GM19035 (cell line): ENCODE measurements around the gene ANKRD35.
"Not testable (repeated sequence)": the region's sequence is repeated elsewhere in the genome, so short reads cannot be mapped to it uniquely, and the experiment has no call there.

Experiments used
- ATAC-seq: cut with Tn5 transposase; IDR thresholded peaks from one replicate; pipeline ENCODE4 v1.9.1; 2021; ENCODE audit not compliant: unreplicated experiment

ANKRD35 gene

DNA sequence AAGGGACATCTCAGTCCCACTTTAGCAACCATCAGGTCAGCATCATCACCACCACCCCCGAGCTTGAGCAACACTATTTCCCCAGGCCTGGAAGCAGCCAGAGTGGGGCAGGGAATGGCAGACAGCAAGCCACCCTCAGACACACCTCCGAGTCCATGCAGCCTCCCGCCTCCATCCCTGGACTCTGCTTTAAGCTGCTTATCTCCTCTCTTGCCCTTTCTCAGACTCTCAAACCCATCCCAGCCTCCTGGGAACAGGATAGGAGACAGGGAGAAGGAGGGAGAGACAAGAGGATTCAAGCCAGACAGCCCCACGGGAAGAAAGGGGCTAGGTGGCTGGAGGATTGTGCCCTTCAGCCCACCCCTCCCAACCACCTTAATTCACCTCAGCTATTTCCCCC, 28.5 kb downstream of the ANKRD35 start:
- ATAC-seq = no peak

- no peak for ATAC-seq
Observed at GRCh38 chr1:145855426-145855948, 30.2 kb downstream of the ANKRD35 start.

DNA sequence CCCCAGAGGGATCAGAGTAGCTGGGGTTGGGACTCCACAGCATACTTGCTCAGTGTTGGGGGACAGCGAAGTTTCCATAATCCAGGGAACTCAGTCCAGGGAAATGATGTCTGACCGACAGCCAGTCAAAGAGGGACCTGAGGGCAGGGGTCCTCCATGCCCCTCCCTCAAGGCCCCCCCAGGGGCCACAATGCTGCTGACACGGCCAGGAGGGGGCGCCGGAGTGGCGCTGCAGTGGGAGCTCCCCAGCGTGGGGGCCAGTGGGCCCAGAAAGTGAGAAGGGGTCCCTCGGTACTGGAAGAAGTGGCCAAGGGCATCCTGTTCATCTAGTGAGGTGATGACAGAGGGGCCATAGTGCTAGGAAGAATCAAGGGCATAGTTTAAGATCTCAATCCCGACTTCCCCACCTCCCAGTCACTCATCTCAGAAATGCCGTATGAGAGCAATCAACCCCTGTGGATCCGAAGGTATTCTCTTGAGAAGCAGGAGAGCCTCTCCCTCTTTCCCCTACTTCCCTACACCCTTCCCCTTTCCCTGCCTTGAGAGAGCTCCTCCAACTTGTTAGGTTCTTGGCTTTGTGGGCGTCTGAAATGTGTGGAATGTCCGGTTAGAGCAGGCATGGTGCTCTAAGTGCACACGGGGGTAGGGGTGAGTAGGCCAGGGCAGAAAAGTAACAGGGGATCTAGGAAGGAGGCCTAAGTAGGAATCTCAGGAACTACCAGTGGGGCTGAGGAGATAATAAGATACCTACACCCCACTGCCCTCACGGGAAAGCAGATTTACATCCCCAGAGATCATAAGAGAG, 36.1 kb downstream of the ANKRD35 start:
- no peak for ATAC-seq

DNA sequence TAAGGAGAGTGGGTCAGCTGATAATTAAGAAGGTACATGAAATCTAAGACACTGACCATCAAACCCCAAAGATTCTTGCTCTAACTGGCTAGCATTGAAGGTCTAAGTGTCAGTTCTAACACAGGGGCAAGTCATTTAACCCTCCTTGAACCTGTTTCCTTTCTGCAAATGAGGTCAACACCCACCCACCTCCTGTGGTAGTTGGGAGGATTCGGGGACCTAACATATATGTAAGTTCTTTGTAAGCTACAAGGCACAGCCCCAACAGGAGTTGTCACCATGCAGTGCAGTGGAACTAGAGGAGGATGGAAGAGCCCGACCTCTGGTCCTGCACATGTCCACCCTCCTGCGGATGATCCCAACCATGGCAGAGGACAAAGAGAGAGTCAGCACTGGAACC, 37.8 kb downstream of the ANKRD35 start:
- no peak for ATAC-seq

- ATAC-seq = peak; percentile 41
Observed at GRCh38 chr1:145846201-145846612, 39.5 kb downstream of the ANKRD35 start.

GRCh38 chr1:145845514-145846161, 40.0 kb downstream of the ANKRD35 start, which contains the start of gene NUDT17:
NUDT17 (plus strand) TSS chr1:145845630; CDS start chr1:145845641, 11 bp downstream.
- peak; percentile 55 for ATAC-seq

GRCh38 chr1:145845144-145845513, 40.5 kb downstream of the ANKRD35 start:
- ATAC-seq = peak; percentile 49

GRCh38 chr1:145843031-145843430, 42.6 kb downstream of the ANKRD35 start:
- ATAC-seq = no peak

GRCh38 chr1:145837656-145838055, 48.0 kb downstream of the ANKRD35 start:
- no peak for ATAC-seq

DNA sequence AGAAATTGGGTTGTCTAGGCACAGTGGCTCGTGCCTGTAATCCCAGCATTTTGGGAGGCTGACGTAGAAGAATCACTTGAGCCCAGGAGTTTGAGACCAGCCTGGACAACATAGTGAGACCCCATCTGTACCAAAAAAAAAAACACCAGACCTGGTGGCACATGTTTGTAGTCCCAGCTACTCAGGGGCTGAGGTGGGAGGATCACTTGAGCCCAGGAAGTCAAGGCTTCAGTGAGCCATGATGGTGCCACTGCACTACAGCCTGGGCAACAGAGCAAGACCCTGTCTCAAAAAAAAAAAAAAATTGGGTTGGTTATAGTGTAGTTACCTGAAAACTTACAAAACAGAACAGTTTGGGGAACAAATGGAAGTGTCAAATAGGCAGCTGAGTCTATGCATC, 54.9 kb downstream of the ANKRD35 start:
- not testable (repeated sequence) for ATAC-seq

- ATAC-seq = no peak
Observed at GRCh38 chr1:145828367-145829026, 57.2 kb downstream of the ANKRD35 start.

DNA sequence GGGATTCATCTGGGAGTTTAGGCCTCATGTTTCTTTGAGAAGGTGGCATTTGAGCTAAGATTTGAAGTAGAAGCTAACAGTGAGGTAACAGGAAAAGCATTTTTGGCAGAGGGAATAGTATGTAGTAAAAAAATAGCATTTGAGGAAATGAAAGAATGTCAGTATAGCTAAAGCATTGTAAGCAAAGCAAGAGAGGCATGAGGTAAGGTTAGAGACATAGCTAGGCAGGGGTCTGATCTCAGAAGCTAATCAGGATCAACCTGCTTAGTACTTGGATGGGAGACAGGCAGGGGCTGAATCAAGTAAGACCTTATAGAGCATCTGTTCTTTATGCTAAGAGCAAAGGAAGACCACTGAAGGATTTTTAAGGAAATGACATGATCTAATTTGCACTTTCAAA, 57.7 kb downstream of the ANKRD35 start:
- no peak for ATAC-seq

DNA sequence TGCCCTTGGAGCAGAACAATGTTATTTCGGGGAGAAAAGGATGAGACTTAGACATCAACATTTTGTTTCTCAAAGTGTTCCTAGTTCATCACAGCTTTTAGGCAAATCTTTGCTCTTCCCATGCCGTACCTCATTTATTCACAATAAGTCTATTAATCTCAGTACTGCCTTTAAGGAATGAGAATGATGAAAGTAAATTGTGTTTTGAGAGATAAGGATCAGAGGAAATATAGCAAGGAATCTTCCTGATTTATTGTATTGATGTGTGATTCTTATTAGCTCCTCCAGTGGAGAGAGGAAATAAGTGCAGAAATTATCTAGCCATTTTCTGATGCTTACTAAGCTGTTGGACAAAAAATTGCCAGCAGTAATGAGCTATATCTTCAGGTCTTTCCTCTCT, 59.6 kb downstream of the ANKRD35 start:
- no peak for ATAC-seq

- no peak for ATAC-seq
Observed at GRCh38 chr1:145824499-145824842, 61.2 kb downstream of the ANKRD35 start.

GRCh38 chr1:145823565-145824498, 61.8 kb downstream of the ANKRD35 start, which contains the start of the genes POLR3C and RNF115:
POLR3C (plus strand) TSS chr1:145824200; CDS start chr1:145825777, 1,577 bp downstream.
RNF115 (minus strand) TSS chr1:145824095; CDS start chr1:145823873, 222 bp downstream.
- ATAC-seq = peak; percentile 84

- ATAC-seq = not testable (repeated sequence)
Observed at GRCh38 chr1:145822779-145823331, 62.8 kb downstream of the ANKRD35 start.

GRCh38 chr1:145818095-145818494, 67.6 kb downstream of the ANKRD35 start:
- not testable (repeated sequence) for ATAC-seq
